Body of pancreas (tissue), 4 donors: Measurements from ENCODE around the gene ITIH4.

Source experiments
- CTCF ChIP-seq, 7 experiments: fragments of 450-650 bp in 4 of 7; fragments of 200-600 bp in 3 of 7; sonication (generic) in 3 of 7; IDR thresholded peaks; one replicate each; pipeline ENCODE4 v1.5.1; 2016 to 2019; ENCODE audit warnings: antibody characterized with exemption in 7 of 7
- POLR2A ChIP-seq, 3 donors: fragments of 450-650 bp; IDR thresholded peaks; one replicate each; pipeline ENCODE4 v1.6.1; 2016; ENCODE audit warnings: antibody characterized with exemption in 3 of 3, mild to moderate bottlenecking in 2 of 3

DNA sequence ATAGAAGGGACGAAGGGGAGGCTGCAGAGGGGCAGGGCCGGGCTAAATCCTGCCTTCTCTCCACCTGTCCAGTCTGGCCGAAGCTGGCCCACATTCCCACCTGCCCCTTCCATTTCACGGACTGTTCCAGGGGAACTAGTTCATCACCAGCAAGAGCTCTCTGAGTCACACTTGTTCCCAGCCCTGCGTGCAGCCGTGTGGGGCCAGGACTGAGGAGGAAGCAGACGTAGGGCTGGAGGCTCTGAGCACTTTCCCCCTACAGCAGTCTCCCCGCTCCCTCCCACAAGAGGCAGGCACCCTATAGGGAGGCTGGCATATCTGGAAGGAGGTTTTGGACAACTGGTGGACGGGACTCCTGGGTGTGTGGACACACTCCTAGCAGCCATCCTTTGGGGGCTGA lies 3.0 kb downstream of the ITIH4 start:
- no peak for TF ChIP-seq CTCF (IDR thresholded peaks at IDR 0.05)
- TF ChIP-seq POLR2A (IDR thresholded peaks at IDR 0.05), result no peak
